Effector memory CD4-positive, alpha-beta T cell (primary cell): ENCODE data around the gene PPTC7.
"Not testable (repeated sequence)": the region's sequence is repeated elsewhere in the genome, so short reads cannot be mapped to it uniquely, and the experiment has no call there.

Experiments
- DNase-seq, 3 donors: peaks; one replicate each; pipeline ENCODE4 v3.0.0-alpha.2; 2020
- H3K27ac ChIP-seq: 2 replicates; pipeline ENCODE4 v1.7.0; 2013; ENCODE audit warnings: mild to moderate bottlenecking, low read length, moderate library complexity; ENCODE audit not compliant: insufficient read depth, poor library complexity, severe bottlenecking
- H3K27me3 ChIP-seq: replicated peaks from 2 replicates; pipeline ENCODE4 v1.7.0; 2013; ENCODE audit warnings: mild to moderate bottlenecking, low read length; ENCODE audit not compliant: insufficient read depth, control insufficient read depth, poor library complexity, severe bottlenecking
- H3K36me3 ChIP-seq: 2 replicates; pipeline ENCODE4 v1.7.0; 2013; ENCODE audit warnings: mild to moderate bottlenecking, low read length, moderate library complexity; ENCODE audit not compliant: control insufficient read depth, insufficient read depth
- H3K4me1 ChIP-seq: 2 replicates; pipeline ENCODE4 v1.7.0; 2013; ENCODE audit warnings: low read length, mild to moderate bottlenecking; ENCODE audit not compliant: control insufficient read depth, insufficient read depth, poor library complexity, severe bottlenecking
- H3K4me3 ChIP-seq: 2 replicates; pipeline ENCODE4 v1.7.0; 2013; ENCODE audit warnings: low read length, low read depth, mild to moderate bottlenecking; ENCODE audit not compliant: insufficient read depth, poor library complexity, severe bottlenecking
- H3K9me3 ChIP-seq: 2 replicates; pipeline ENCODE4 v1.7.0; 2013; ENCODE audit warnings: mild to moderate bottlenecking, low read length, moderate library complexity; ENCODE audit not compliant: control insufficient read depth

The PPTC7 gene

GRCh38 chr12:110606253-110606611 lies 23.1 kb upstream of the PPTC7 start:
- Histone ChIP-seq H3K9me3 (no peaks in the 10 kb centered on the region), H3K27ac (no peak overlapping the region), H3K36me3 (no peaks in the 10 kb centered on the region), H3K27me3 (no peaks in the 10 kb centered on the region), H3K4me3 (peak overlapping the region; percentile 40), H3K4me1 (no peaks in the 10 kb centered on the region)
- no peak for DNase-seq

GRCh38 chr12:110602085-110602814 lies 19.1 kb upstream of the PPTC7 start:
- not testable (repeated sequence) for H3K36me3 ChIP-seq, H3K27me3 ChIP-seq, H3K27ac ChIP-seq, H3K4me3 ChIP-seq, H3K9me3 ChIP-seq, H3K4me1 ChIP-seq
- DNase-seq, result peak in 2 of 3 donors; percentile 11 to 38

DNA sequence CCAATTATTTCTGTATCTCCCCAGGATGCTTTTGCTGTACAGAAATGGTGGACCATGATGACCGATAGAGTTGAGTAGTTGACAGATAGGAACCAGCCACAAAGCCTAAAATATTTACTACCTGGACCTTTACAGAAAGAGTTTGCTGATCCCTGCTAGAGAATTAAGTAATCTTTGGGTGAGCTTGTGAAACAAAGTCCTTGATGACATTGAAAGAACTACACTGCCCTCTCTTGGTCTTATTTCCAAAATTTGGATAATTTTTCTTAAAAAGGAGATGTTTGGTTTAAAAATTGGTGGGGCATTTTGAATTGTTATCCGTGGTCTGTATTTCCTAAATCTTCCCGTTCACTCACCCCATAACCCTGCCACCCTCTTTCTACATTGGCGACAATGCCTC lies 17.1 kb upstream of the PPTC7 start:
- Histone ChIP-seq H3K4me3 (no peak overlapping the region), H3K36me3 (no peaks in the 10 kb centered on the region), H3K9me3 (no peaks in the 10 kb centered on the region), H3K27me3 (no peaks in the 10 kb centered on the region), H3K4me1 (no peaks in the 10 kb centered on the region), H3K27ac (no peak overlapping the region)
- no peak for DNase-seq

DNA sequence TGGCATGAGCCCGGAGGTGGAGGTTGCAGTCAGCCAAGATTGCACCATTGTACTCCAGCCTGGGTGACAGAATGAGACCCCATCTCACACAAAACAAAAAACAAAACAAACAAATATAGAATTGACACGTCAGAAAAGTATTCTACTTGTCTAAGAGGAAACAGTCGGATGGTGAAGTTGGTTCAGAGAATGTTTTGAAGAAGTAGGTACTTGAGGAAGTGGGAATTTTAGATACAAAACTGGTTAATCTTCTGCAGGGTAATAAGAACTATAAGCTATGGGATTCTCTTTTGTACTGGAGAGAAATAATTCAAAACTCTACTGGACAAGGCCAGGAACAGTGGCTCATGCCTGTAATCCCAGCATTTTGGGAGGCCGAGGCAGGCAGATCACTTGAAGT lies 16.2 kb upstream of the PPTC7 start:
- Histone ChIP-seq H3K4me1 (no peaks in the 10 kb centered on the region), H3K27me3 (no peaks in the 10 kb centered on the region), H3K4me3 (no peak overlapping the region), H3K36me3 (no peaks in the 10 kb centered on the region), H3K27ac (no peak overlapping the region), H3K9me3 (no peaks in the 10 kb centered on the region)
- DNase-seq, result no peak

DNA sequence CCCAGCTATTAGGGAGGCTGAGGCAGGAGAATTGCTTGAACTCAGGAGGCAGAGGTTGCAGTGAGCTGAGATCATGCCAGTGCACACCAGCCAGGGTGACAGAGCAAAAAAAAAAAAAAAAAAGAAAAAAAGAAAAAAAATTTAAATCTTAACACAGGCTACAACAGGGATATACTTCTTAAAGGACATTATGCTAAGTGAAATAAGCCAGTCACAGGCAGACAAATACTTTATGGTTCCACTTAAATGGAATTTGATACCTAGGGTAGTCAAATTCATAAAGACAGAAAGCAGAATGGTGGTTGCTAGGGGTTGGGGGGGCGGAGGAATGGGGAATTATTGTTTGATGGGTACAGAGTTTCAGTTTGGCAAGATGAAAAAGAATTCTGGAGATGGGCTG lies 14.8 kb upstream of the PPTC7 start:
- H3K4me3 ChIP-seq, result no peak overlapping the region
- H3K27me3 ChIP-seq, result no peaks in the 10 kb centered on the region
- DNase-seq, result no peak
- no peaks in the 10 kb centered on the region for H3K36me3 ChIP-seq
- H3K4me1 ChIP-seq, result no peaks in the 10 kb centered on the region
- H3K9me3 ChIP-seq, result no peaks in the 10 kb centered on the region
- H3K27ac ChIP-seq, result no peak overlapping the region

- H3K4me1 ChIP-seq, DNase-seq, H3K4me3 ChIP-seq, H3K9me3 ChIP-seq, H3K27me3 ChIP-seq, H3K36me3 ChIP-seq, H3K27ac ChIP-seq: not testable (repeated sequence)
Measured at GRCh38 chr12:110592919-110593318, 9.8 kb upstream of the PPTC7 start.

- Histone ChIP-seq H3K4me3 (no peak overlapping the region), H3K27ac (peak overlapping the region; percentile 56), H3K36me3 (no peaks in the 10 kb centered on the region), H3K9me3 (no peaks in the 10 kb centered on the region), H3K27me3 (no peaks in the 10 kb centered on the region), H3K4me1 (peaks cover 9% of the 10 kb centered on the region)
- no peak for DNase-seq
Measured at GRCh38 chr12:110592078-110592477, 9.0 kb upstream of the PPTC7 start.

DNA sequence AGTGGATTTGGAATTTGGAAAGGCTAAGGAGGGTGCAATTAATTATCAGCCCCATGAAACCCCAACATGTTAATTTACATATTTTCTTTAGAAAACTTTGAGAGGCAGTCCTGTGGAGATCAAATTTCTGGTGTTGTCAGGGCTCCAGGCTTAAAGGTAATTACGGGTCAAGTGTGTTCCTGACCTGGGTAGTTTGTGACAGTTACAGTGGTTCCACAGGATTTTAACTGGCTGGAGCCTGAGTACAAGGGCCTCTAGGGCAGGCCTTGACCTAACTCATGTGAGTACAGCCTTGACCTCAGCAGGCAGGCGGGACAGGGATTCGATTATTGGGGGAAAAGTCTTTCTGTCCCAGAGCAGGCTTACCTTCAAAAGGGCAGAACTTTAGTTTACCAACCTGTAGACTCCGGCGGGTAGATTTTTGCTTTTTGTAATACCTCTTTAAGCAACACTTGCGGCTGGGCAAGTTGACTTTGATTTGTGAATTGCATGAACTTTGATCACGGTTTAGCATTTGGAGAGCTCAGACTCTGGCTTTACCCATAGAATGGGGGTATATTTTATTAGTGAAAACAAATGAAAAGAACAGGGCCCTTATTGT lies 8.4 kb upstream of the PPTC7 start:
- peak overlapping the region; percentile 56 for H3K27ac ChIP-seq
- no peak overlapping the region for H3K4me3 ChIP-seq
- peaks cover 9% of the 10 kb centered on the region for H3K4me1 ChIP-seq
- no peaks in the 10 kb centered on the region for H3K27me3 ChIP-seq
- H3K36me3 ChIP-seq, result no peaks in the 10 kb centered on the region
- DNase-seq, result no peak
- no peaks in the 10 kb centered on the region for H3K9me3 ChIP-seq

DNA sequence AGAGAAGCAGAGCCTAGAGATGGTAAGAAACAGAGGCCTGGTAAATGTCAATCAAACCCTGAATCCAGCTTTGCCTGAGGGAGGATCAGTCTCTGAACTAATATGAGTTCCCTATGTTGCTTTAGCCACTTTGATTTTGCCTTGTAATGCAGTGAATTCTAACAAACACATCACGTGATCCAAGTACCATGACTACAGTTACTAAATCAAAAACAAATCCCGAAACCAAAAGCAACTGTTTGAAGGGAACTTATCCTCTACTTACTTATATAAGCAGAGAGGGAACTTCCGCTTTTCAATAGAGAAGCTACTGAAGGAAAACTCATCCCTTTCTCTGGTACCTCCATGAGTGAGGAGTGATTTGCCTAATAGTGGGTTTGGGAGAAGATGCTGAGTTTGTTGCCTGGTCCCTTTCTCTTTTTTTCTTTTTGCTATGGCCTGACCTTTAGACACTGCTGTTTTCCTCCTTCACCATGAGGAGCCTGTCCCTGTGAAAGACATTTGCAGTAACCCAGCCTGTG lies 7.7 kb upstream of the PPTC7 start:
- no peaks in the 10 kb centered on the region for H3K9me3 ChIP-seq
- H3K36me3 ChIP-seq, result no peaks in the 10 kb centered on the region
- H3K4me3 ChIP-seq, result no peak overlapping the region
- no peak for DNase-seq
- peaks cover 9% of the 10 kb centered on the region for H3K4me1 ChIP-seq
- H3K27me3 ChIP-seq, result no peaks in the 10 kb centered on the region
- peak overlapping the region; percentile 56 for H3K27ac ChIP-seq

DNA sequence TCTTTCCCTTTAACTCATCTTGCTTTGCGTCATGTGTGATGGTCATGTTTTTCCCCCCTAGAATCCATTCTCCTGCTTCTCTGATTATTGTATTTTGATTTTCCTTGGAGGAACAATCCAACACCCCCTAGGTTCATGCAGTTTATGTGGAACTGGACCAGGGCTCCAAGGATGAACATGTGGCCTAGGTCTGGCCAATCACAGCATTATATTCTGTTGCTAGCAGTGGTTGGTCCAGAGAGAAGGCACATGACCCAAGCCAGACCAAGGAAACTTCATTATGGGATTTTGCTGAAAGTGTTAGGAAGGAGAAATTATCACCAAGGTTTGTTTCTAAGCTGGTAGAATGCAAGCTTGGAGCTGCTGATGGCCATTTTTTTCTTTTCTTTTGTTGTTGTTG lies 6.9 kb upstream of the PPTC7 start:
- Histone ChIP-seq H3K27me3 (no peaks in the 10 kb centered on the region), H3K27ac (peak overlapping the region; percentile 56), H3K36me3 (no peaks in the 10 kb centered on the region), H3K9me3 (no peaks in the 10 kb centered on the region), H3K4me1 (peaks cover 17% of the 10 kb centered on the region), H3K4me3 (no peak overlapping the region)
- no peak for DNase-seq
